K562 (cell line): ENCODE results near the gene ENTPD8. TPM values are rescaled to one million over a fixed set of nuclear protein-coding genes. Genes with fewer than 3 reads are reported as not detected.

Source experiments
- ATAC-seq: fragments of 200-7000 bp; cut with Tn5 transposase; 3 replicates; pipeline ENCODE4 v1.9.1; 2020; ENCODE audit warnings: moderate library complexity
- BruUV-seq: library from RNA; stranded (reverse); fragments of 400-500 nt; replicated peaks from 2 replicates; lab custom pipeline; 2021; lab: Mats Ljungman, UMichigan
- CTCF ChIA-PET: fragments of 300-600 bp; formaldehyde crosslinking; extraction: SDS; loops from one replicate; lab custom pipeline; 2021; ENCODE audit warnings: low intra/inter-chr PET ratio; lab: Yijun Ruan, JAX
- POLR2A ChIA-PET: fragments of 300-600, 350-650 bp; sonication (Branson Sonifier 250); formaldehyde crosslinking; extraction: SDS; loops from one replicate; lab custom pipeline; 2021; ENCODE audit warnings: antibody characterized with exemption, inconsistent platforms; lab: Yijun Ruan, JAX
- DNase-seq, 4 experiments: peaks; one replicate each; pipeline versions ENCODE4 v3.0.0 to v3.0.0-alpha.2; 2011 to 2018; ENCODE audit warnings: low spot score in 3 of 4, mixed read lengths in 3 of 4; ENCODE audit errors: extremely low read depth in 1 of 4
- FAIRE-seq: peaks from 2 replicates; lab custom pipeline; 2011; peaks lifted over from hg19 to GRCh38; lab: Jason Lieb, UNC
- H2AFZ ChIP-seq: 2 replicates; pipeline ENCODE4 v1.6.0; 2011; ENCODE audit warnings: low read depth, low read length, control low read depth, inconsistent platforms
- H3K27ac ChIP-seq: fragments of 200-600 bp; 3 replicates; pipeline ENCODE4 v1.8.0; 2011; ENCODE audit warnings: low read depth, mild to moderate bottlenecking, control low read depth, inconsistent platforms, low read length, moderate library complexity, mixed read lengths; ENCODE audit errors: extremely low read depth
- H3K27me3 ChIP-seq, 2 experiments: fragments of 300-600 bp in 1 of 2; 2 replicates in 1 of 2; 3 replicates in 1 of 2; pipeline versions ENCODE4 v1.6.0 to v1.8.0; 2011; ENCODE audit warnings: inconsistent platforms in 2 of 2, low read length in 2 of 2, mild to moderate bottlenecking in 1 of 2, mixed read lengths in 1 of 2, moderate library complexity in 1 of 2; ENCODE audit not compliant: control insufficient read depth in 2 of 2, insufficient read depth in 2 of 2
- H3K36me3 ChIP-seq: fragments of 300-600 bp; 3 replicates; pipeline ENCODE4 v1.8.0; 2011; ENCODE audit warnings: mild to moderate bottlenecking, low read length, inconsistent platforms; ENCODE audit not compliant: control insufficient read depth, insufficient read depth
- H3K4me1 ChIP-seq, 2 experiments: fragments of 200-600 bp in 1 of 2; replicated peaks in 1 of 2; 2 replicates in 1 of 2; 3 replicates in 1 of 2; pipeline versions ENCODE4 v1.5.1 to v1.8.0; 2011; ENCODE audit warnings: inconsistent platforms in 2 of 2, low read length in 2 of 2, mild to moderate bottlenecking in 1 of 2, mixed read lengths in 1 of 2, moderate library complexity in 1 of 2; ENCODE audit not compliant: control insufficient read depth in 2 of 2, insufficient read depth in 2 of 2
- H3K4me2 ChIP-seq: 2 replicates; pipeline ENCODE4 v1.6.1; 2011; ENCODE audit warnings: low read length, control low read depth, inconsistent platforms, mixed read lengths; ENCODE audit not compliant: insufficient read depth
- H3K4me3 ChIP-seq: fragments of 200-600 bp; sonication (generic), shearing (Covaris generic); 2 replicates; pipeline ENCODE4 v1.5.1; 2016; ENCODE audit warnings: control low read depth, inconsistent platforms
- H3K79me2 ChIP-seq: fragments of 200-600 bp; 3 replicates; pipeline ENCODE4 v1.8.0; 2011; ENCODE audit warnings: low read length, inconsistent platforms; ENCODE audit not compliant: control insufficient read depth, insufficient read depth
- H3K9ac ChIP-seq, 2 experiments: 2 replicates each; pipeline versions ENCODE4 v1.6.0 to v1.6.1; 2011; ENCODE audit warnings: low read depth in 2 of 2, low read length in 2 of 2, control low read depth in 1 of 2, inconsistent platforms in 1 of 2, mild to moderate bottlenecking in 1 of 2, mixed read lengths in 1 of 2; ENCODE audit not compliant: insufficient read depth in 1 of 2
- H3K9me1 ChIP-seq: one replicate; pipeline ENCODE4 v1.6.0; 2011; ENCODE audit warnings: inconsistent platforms, mild to moderate bottlenecking, low read length, moderate library complexity; ENCODE audit not compliant: control insufficient read depth, insufficient read depth
- H3K9me3 ChIP-seq: replicated peaks from 2 replicates; pipeline ENCODE4 v1.5.1; 2011; ENCODE audit warnings: low read depth, low read length, inconsistent platforms; ENCODE audit not compliant: control insufficient read depth, insufficient read depth
- H4K20me1 ChIP-seq: replicated peaks from 2 replicates; pipeline ENCODE4 v1.6.1; 2011; ENCODE audit warnings: low read length, inconsistent platforms, mixed read lengths; ENCODE audit not compliant: control insufficient read depth, insufficient read depth
- BCOR ChIP-seq: fragments of 450-650 bp; IDR thresholded peaks from 2 replicates; pipeline ENCODE4 v1.6.1; 2016
- BRCA1 ChIP-seq, 2 experiments: fragments of 450-650 bp in 1 of 2; sonication (generic) in 1 of 2; formaldehyde crosslinking in 1 of 2; IDR thresholded peaks; 2 replicates each; pipeline versions ENCODE4 v1.5.0 to v1.6.1; 2017 to 2020; ENCODE audit warnings: mild to moderate bottlenecking in 1 of 2, missing genetic modification reagents in 1 of 2
- DPF2 ChIP-seq: fragments of 450-650 bp; IDR thresholded peaks from 2 replicates; pipeline ENCODE4 v1.6.1; 2016
- SRSF9 ChIP-seq: fragments of 200-400 bp; formaldehyde crosslinking; IDR thresholded peaks from 2 replicates; pipeline ENCODE4 v1.6.1; 2017; ENCODE audit warnings: low read depth, low read length, borderline replicate concordance
- WGBS: fragments of 100-300 bp; shearing (Covaris generic); methylation state at CpG from one replicate; pipeline ENCODE4 v1.1.6; 2016; ENCODE audit warnings: low coverage, mixed read lengths; ENCODE audit not compliant: insufficient coverage; ENCODE audit errors: missing lambda C conversion rate; 5-methylcytosine and 5-hydroxymethylcytosine counted together
- in situ Hi-C: fragments of 300-500 bp; cut with MboI; formaldehyde crosslinking; loops from 4 replicates; pipeline ENCODE4 v1.15.0; 2018; ENCODE audit warnings: inconsistent platforms, mixed read lengths
- intact Hi-C: fragments of 100-400 bp; cut with micrococcal nuclease; formaldehyde crosslinking; loops from 2 replicates; pipeline ENCODE4 v1.14.2; 2022
- polyA plus RNA-seq, 8 experiments: library from polyadenylated mRNA; depleted of rRNA in 4 of 8; stranded (reverse) in 5 of 8; unstranded in 3 of 8; fragments of >200 nt; fragmentation: Nextera tagmentation in 2 of 8; fragmentation: Illumina TruSeq in 1 of 8; extraction: Ambion mirVana in 2 of 8; extraction: Trizol in 1 of 8; gene quantifications; 2 replicates each; pipeline versions ENCODE4 v1.2.1 to v1.2.3, GENCODE V29; 2011 to 2014; ENCODE audit warnings: inconsistent platforms in 1 of 8, missing spikeins in 1 of 8
- total RNA-seq, 7 experiments: library from RNA; depleted of rRNA in 6 of 7; stranded (reverse); fragments of >200 nt in 6 of 7; fragmentation: Illumina TruSeq in 2 of 7; extraction: Trizol in 2 of 7; gene quantifications; 2 replicates each; pipeline versions ENCODE4 v1.2.1 to v1.2.3, GENCODE V29; 2011 to 2021; ENCODE audit warnings: low replicate concordance in 1 of 7
- TF ChIP-seq, protein P1 (sequence below), 2 experiments: fragments of 450-650 bp; IDR thresholded peaks; 2 replicates each; pipeline ENCODE4 v1.6.1; 2016
- TF ChIP-seq, protein P2 (sequence below): IDR thresholded peaks from 2 replicates; pipeline ENCODE4 v1.6.1; 2016; ENCODE audit warnings: missing genetic modification characterization, missing compliant biosample characterization

The ENTPD8 gene
- total and polyA plus RNA-seq, 9 of the 15 experiments (the other 6 are each of a cell fraction or from before 2014, with no cell fraction given) = 0.06 to 0.27 (median 0.19) TPM; not detected in 5

DNA sequence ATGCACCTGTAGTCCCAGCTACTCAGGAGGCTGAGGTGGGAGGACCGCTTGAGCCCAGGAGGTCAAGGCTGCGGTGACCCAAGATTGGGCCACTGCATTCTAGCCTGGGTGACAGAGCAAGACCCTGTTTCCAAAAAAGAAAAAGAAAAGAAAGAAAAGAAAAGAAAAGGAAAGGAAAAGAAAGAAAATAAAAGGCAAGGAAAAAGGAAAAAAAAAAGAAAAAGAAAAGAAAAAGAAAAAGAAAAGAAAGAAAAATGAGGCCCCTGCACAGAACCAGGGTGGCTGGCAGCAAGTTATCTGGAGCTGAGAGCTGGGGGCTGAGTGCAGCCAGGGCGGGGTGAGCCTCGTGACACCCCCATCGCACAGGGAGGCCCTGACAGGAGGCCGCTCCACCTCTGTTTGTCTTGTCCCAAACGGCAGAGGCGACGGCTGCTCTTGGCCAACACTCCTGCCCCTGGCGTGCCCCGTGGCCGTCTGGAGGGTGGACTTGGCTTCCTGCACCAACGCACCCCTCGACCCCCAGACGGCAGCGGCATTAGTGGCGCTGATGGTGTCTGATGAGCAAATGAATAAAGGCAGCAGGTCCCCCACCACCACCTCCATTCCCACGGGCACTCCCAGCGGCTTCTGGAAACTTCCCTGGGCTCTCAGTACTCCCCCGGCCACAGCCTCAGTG lies 34.9 kb downstream of the ENTPD8 start:
- Histone ChIP-seq H3K4me3 (no peak overlapping the region), H3K9me1 (no peaks in the 10 kb centered on the region), H3K27ac (no peak overlapping the region), H2AFZ (no peak overlapping the region), H3K9me3 (0 out of 2 replicates have a peak, but pooled peaks cover 7% of the 10 kb centered on the region), H3K36me3 (no peaks in the 10 kb centered on the region), H3K27me3 (no peaks in the 10 kb centered on the region), H3K4me1 (peaks cover 7 to 63% of the 10 kb centered on the region in 2 experiments), H4K20me1 (no peaks in the 10 kb centered on the region), H3K9ac (peak overlapping the region in 1 of 2 experiments; percentile 63; a peak in 2 of 4 replicates), H3K79me2 (peaks cover 15% of the 10 kb centered on the region; the same call in 2 of the 3 replicates), H3K4me2 (no peak overlapping the region)
- ATAC-seq (no peak), FAIRE-seq (no peak), DNase-seq (no peak)
- TF ChIP-seq, protein P1, sequence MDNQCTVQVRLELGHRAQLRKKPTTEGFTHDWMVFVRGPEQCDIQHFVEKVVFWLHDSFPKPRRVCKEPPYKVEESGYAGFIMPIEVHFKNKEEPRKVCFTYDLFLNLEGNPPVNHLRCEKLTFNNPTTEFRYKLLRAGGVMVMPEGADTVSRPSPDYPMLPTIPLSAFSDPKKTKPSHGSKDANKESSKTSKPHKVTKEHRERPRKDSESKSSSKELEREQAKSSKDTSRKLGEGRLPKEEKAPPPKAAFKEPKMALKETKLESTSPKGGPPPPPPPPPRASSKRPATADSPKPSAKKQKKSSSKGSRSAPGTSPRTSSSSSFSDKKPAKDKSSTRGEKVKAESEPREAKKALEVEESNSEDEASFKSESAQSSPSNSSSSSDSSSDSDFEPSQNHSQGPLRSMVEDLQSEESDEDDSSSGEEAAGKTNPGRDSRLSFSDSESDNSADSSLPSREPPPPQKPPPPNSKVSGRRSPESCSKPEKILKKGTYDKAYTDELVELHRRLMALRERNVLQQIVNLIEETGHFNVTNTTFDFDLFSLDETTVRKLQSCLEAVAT (IDR thresholded peaks at IDR 0.05) = peak in 1 of 2 experiments; percentile 37; a peak in 1 of 4 replicates
- TF ChIP-seq BRCA1 (IDR thresholded peaks at IDR 0.05) = no peak
- TF ChIP-seq BRCA1 (CRISPR knock-in tag; IDR thresholded peaks at IDR 0.05) = no peak
- TF ChIP-seq DPF2 = peak; percentile 37; the same call in 1 of the 2 replicates
- TF ChIP-seq, protein P2, sequence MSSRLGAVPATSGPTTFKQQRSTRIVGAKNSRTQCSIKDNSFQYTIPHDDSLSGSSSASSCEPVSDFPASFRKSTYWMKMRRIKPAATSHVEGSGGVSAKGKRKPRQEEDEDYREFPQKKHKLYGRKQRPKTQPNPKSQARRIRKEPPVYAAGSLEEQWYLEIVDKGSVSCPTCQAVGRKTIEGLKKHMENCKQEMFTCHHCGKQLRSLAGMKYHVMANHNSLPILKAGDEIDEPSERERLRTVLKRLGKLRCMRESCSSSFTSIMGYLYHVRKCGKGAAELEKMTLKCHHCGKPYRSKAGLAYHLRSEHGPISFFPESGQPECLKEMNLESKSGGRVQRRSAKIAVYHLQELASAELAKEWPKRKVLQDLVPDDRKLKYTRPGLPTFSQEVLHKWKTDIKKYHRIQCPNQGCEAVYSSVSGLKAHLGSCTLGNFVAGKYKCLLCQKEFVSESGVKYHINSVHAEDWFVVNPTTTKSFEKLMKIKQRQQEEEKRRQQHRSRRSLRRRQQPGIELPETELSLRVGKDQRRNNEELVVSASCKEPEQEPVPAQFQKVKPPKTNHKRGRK (tag) = peak; percentile 91
- 0 out of 2 replicates have a peak, but pooled peaks have one; percentile 24 for TF ChIP-seq BCOR
- no peak for TF ChIP-seq SRSF9
- ChIA-PET CTCF (no interaction called here), POLR2A (no interaction called here)
- 73% methylated on average over 17 of the region's 20 CpGs for WGBS
- no TSS peak for BruUV-seq
- intact Hi-C loops (no loop called here), in situ Hi-C loops (no loop called here)
